DOHH2 (cell line): ENCODE data around the gene MVB12B.

Source experiments
- EZH2phosphoT487 ChIP-seq: fragments of 200-600 bp; sonication (generic); IDR thresholded peaks from 2 replicates; pipeline ENCODE4 v1.6.1; 2017; ENCODE audit warnings: borderline replicate concordance, mild to moderate bottlenecking, antibody characterized with exemption, low read length, moderate library complexity, mixed read lengths
- TF ChIP-seq, protein P1 (sequence below): fragments of 200-600 bp; sonication (generic); IDR thresholded peaks from one replicate; pipeline ENCODE4 v1.5.1; 2014; ENCODE audit warnings: antibody characterized with exemption, mild to moderate bottlenecking, low read depth, low read length; ENCODE audit not compliant: poor library complexity, severe bottlenecking

DNA sequence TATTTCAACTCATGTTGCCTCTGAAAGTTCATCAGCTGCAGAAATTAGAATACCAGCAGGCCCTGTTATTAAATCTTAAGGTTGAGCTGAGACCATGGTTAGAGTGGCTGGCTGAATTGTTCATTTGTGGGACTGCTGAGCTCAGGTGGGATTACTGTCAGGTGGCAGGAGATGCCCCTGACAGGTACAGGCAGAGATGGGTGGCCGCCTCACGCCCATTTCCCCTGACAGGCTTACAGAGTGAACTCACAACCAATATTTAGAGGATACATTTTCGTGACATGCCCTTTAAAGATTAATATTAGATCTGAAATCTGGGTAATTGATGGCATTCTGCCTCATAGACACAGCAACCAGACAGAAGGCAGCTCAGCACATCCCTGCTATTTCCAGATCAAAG, 136.0 kb downstream of the MVB12B start:
- TF ChIP-seq, protein P1, sequence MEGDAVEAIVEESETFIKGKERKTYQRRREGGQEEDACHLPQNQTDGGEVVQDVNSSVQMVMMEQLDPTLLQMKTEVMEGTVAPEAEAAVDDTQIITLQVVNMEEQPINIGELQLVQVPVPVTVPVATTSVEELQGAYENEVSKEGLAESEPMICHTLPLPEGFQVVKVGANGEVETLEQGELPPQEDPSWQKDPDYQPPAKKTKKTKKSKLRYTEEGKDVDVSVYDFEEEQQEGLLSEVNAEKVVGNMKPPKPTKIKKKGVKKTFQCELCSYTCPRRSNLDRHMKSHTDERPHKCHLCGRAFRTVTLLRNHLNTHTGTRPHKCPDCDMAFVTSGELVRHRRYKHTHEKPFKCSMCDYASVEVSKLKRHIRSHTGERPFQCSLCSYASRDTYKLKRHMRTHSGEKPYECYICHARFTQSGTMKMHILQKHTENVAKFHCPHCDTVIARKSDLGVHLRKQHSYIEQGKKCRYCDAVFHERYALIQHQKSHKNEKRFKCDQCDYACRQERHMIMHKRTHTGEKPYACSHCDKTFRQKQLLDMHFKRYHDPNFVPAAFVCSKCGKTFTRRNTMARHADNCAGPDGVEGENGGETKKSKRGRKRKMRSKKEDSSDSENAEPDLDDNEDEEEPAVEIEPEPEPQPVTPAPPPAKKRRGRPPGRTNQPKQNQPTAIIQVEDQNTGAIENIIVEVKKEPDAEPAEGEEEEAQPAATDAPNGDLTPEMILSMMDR = no peak
- no peak for TF ChIP-seq EZH2phosphoT487
